Suprapubic skin (tissue), 4 donors: Measurements from ENCODE around the gene PRXL2A.

Experiments used
- CTCF ChIP-seq, 2 donors: fragments of 200-600 bp in 1 of 2; fragments of 450-650 bp in 1 of 2; sonication (generic) in 1 of 2; IDR thresholded peaks; one replicate each; pipeline ENCODE4 v1.5.1; 2016 to 2019; ENCODE audit warnings: antibody characterized with exemption in 2 of 2, mild to moderate bottlenecking in 1 of 2, moderate library complexity in 1 of 2
- EP300 ChIP-seq: sonication (generic); formaldehyde crosslinking; IDR thresholded peaks from one replicate; pipeline ENCODE4 v1.6.1; 2017; ENCODE audit warnings: antibody characterized with exemption
- POLR2A ChIP-seq, 2 donors: fragments of 450-650 bp; IDR thresholded peaks; one replicate each; pipeline ENCODE4 v1.6.1; 2017; ENCODE audit warnings: antibody characterized with exemption in 2 of 2, mild to moderate bottlenecking in 2 of 2, moderate library complexity in 2 of 2
- POLR2AphosphoS5 ChIP-seq, 3 donors: sonication (generic); formaldehyde crosslinking; IDR thresholded peaks; one replicate each; pipeline ENCODE4 v1.6.1; 2017; ENCODE audit warnings: antibody characterized with exemption in 3 of 3

- TF ChIP-seq CTCF (IDR thresholded peaks at IDR 0.05) (no peak), POLR2AphosphoS5 (IDR thresholded peaks at IDR 0.05) (no peak), POLR2A (IDR thresholded peaks at IDR 0.05) (no peak), EP300 (no peak)
Observed at GRCh38 chr10:80484243-80484642, 75.9 kb downstream of the PRXL2A start.
